ENCODE data around the gene FNDC7. TPM values are rescaled to one million over a fixed set of nuclear protein-coding genes. Genes with fewer than 3 reads are reported as not detected.

The FNDC7 gene
- total RNA-seq, 3 donors from 2014 or later, result not detected

- Histone ChIP-seq H3K36me3 (ENCODE audit: low read depth) (no peaks in the 10 kb centered on the region), H3K4me1 (ENCODE audit: low read depth) (no peaks in the 10 kb centered on the region), H3K9me3 (peaks cover 9% of the 10 kb centered on the region), H3K4me3 (no peak overlapping the region)
- DNase-seq, result no peak
- TF ChIP-seq CTCF (IDR thresholded peaks at IDR 0.05), result no peak
- no peak for ATAC-seq
- intact Hi-C loops (cut with DNase I, micrococcal nuclease), result no loop called here
These were observed 73.2 kb downstream of the FNDC7 start for GRCh38 chr1:108785880-108786279.

- no peaks in the 10 kb centered on the region for H3K4me1 ChIP-seq (ENCODE audit: low read depth)
- peaks cover 11% of the 10 kb centered on the region for H3K9me3 ChIP-seq
- no peaks in the 10 kb centered on the region for H3K36me3 ChIP-seq (ENCODE audit: low read depth)
- ATAC-seq (no peak), DNase-seq (no peak)
- no peak for TF ChIP-seq CTCF (IDR thresholded peaks at IDR 0.05)
- intact Hi-C loops (cut with DNase I, micrococcal nuclease), result no loop called here
- H3K4me3 ChIP-seq, result no peak overlapping the region
These were observed 79.1 kb downstream of the FNDC7 start for GRCh38 chr1:108791790-108792189.

Other genes with a start within 250 kb of the FNDC7 start
- 10 to 100 TPM; 21.4 to 32.7 (median 29.5) TPM for gene EEIG2, start 152.8 kb upstream of the FNDC7 start, total RNA-seq
- gene HENMT1, start 51.8 kb upstream of the FNDC7 start, total RNA-seq, result 1 to 10 TPM; 5.9 to 8.9 (median 7.8) TPM
- 10 to 100 TPM; 32.8 to 38.3 (median 38.2) TPM for gene PRPF38B, start 20.6 kb upstream of the FNDC7 start, total RNA-seq
- 10 to 100 TPM; 50.8 to 71.4 (median 66.1) TPM for gene STXBP3, start 33.8 kb downstream of the FNDC7 start, total RNA-seq
- gene AKNAD1, start 144.2 kb downstream of the FNDC7 start, total RNA-seq, result under 1 TPM in 1 of 3 donors, not detected in 2; 0.60 TPM
- gene GPSM2, start 164.1 kb downstream of the FNDC7 start, total RNA-seq, result 10 to 100 TPM; 20.9 to 56.6 (median 25.9) TPM